HEK293 (cell line): ENCODE data around the gene ADAMTS5.

Source experiments
- CTCF ChIA-PET: fragments of 350-600 bp; formaldehyde crosslinking; extraction: SDS; loops from one replicate; lab custom pipeline; 2021; ENCODE audit warnings: antibody characterized with exemption; lab: Yijun Ruan, JAX
- POLR2A ChIA-PET: fragments of 300-600 bp; formaldehyde crosslinking; extraction: SDS; loops from one replicate; lab custom pipeline; 2020; ENCODE audit warnings: antibody characterized with exemption, inconsistent platforms; lab: Yijun Ruan, JAX
- H3K27ac ChIP-seq: fragments of 200-500 bp; sonication (Bioruptor generic); 2 replicates; pipeline ENCODE4 v1.5.1; 2014; ENCODE audit warnings: low read depth, low read length, control low read depth, inconsistent platforms; ENCODE audit errors: extremely low read depth
- H3K36me3 ChIP-seq, 2 experiments: fragments of 200-500 bp in 1 of 2; sonication (Bioruptor generic) in 1 of 2; 1 replicate in 1 of 2; 2 replicates in 1 of 2; pipeline ENCODE4 v1.5.1; 2014 to 2017; ENCODE audit warnings: inconsistent platforms in 2 of 2, low read length in 2 of 2; ENCODE audit not compliant: control insufficient read depth in 2 of 2, insufficient read depth in 1 of 2
- H3K4me1 ChIP-seq: fragments of 200-500 bp; sonication (Bioruptor generic); 2 replicates; pipeline ENCODE4 v1.5.1; 2014; ENCODE audit warnings: mild to moderate bottlenecking, low read length, inconsistent platforms; ENCODE audit not compliant: control insufficient read depth, insufficient read depth
- H3K4me3 ChIP-seq: 2 replicates; pipeline ENCODE4 v1.5.1; 2011; ENCODE audit warnings: low read depth, mild to moderate bottlenecking, control low read depth, low read length, moderate library complexity
- H3K9me3 ChIP-seq: fragments of 200-500 bp; sonication (Bioruptor generic); 2 replicates; pipeline ENCODE4 v1.5.1; 2014; ENCODE audit warnings: low read depth, low read length, inconsistent platforms; ENCODE audit not compliant: control insufficient read depth, insufficient read depth
- GLI4 ChIP-seq: fragments of 450-650 bp; formaldehyde crosslinking; IDR thresholded peaks from 2 replicates; pipeline ENCODE4 v1.5.1; 2016; ENCODE audit warnings: missing biosample characterization, missing genetic modification characterization
- KLF8 ChIP-seq: fragments of 450-650 bp; formaldehyde crosslinking; IDR thresholded peaks from 2 replicates; pipeline ENCODE4 v1.5.1; 2016; ENCODE audit warnings: missing biosample characterization, missing genetic modification characterization
- MEIS1 ChIP-seq: sonication (generic); formaldehyde crosslinking; IDR thresholded peaks from 2 replicates; pipeline ENCODE4 v1.8.1; 2022; ENCODE audit warnings: missing genetic modification reagents, mild to moderate bottlenecking, borderline replicate concordance
- REST ChIP-seq: fragments of 450-650 bp; formaldehyde crosslinking; IDR thresholded peaks from 2 replicates; pipeline ENCODE4 v1.5.1; 2016; ENCODE audit warnings: missing biosample characterization, missing genetic modification characterization
- ZFHX2 ChIP-seq: fragments of 450-650 bp; formaldehyde crosslinking; conservative IDR thresholded peaks from 2 replicates; pipeline ENCODE4 v1.5.1; 2016; ENCODE audit warnings: missing biosample characterization, missing genetic modification characterization
- ZFP3 ChIP-seq: fragments of 450-650 bp; formaldehyde crosslinking; IDR thresholded peaks from 2 replicates; pipeline ENCODE4 v1.5.1; 2016; ENCODE audit warnings: low read depth, missing biosample characterization, missing genetic modification characterization
- ZFP69B ChIP-seq: fragments of 450-650 bp; formaldehyde crosslinking; IDR thresholded peaks from 2 replicates; pipeline ENCODE4 v1.5.1; 2016; ENCODE audit warnings: missing biosample characterization, missing genetic modification characterization
- ZNF121 ChIP-seq: fragments of 450-650 bp; formaldehyde crosslinking; IDR thresholded peaks from 2 replicates; pipeline ENCODE4 v1.5.1; 2016; ENCODE audit warnings: missing biosample characterization, missing genetic modification characterization
- ZNF155 ChIP-seq: fragments of 450-650 bp; formaldehyde crosslinking; IDR thresholded peaks from 2 replicates; pipeline ENCODE4 v1.5.1; 2016; ENCODE audit warnings: missing biosample characterization, missing genetic modification characterization
- ZNF157 ChIP-seq: fragments of 450-650 bp; formaldehyde crosslinking; IDR thresholded peaks from 2 replicates; pipeline ENCODE4 v1.5.1; 2016; ENCODE audit warnings: missing biosample characterization, missing genetic modification characterization
- ZNF211 ChIP-seq: fragments of 450-650 bp; formaldehyde crosslinking; IDR thresholded peaks from 2 replicates; pipeline ENCODE4 v1.5.1; 2016; ENCODE audit warnings: low read depth, missing biosample characterization, missing genetic modification characterization
- ZNF473 ChIP-seq: fragments of 450-650 bp; formaldehyde crosslinking; IDR thresholded peaks from 2 replicates; pipeline ENCODE4 v1.5.1; 2017; ENCODE audit warnings: missing biosample characterization, missing genetic modification characterization
- ZNF510 ChIP-seq: fragments of 450-650 bp; formaldehyde crosslinking; IDR thresholded peaks from 2 replicates; pipeline ENCODE4 v1.5.1; 2018; ENCODE audit warnings: mild to moderate bottlenecking, missing genetic modification characterization, missing biosample characterization; ENCODE audit not compliant: insufficient replicate concordance
- ZNF513 ChIP-seq: fragments of 450-650 bp; IDR thresholded peaks from 2 replicates; pipeline ENCODE4 v1.5.1; 2018; ENCODE audit warnings: missing biosample characterization, missing genetic modification characterization
- ZNF585B ChIP-seq: fragments of 450-650 bp; formaldehyde crosslinking; IDR thresholded peaks from 2 replicates; pipeline ENCODE4 v1.5.1; 2016; ENCODE audit warnings: missing biosample characterization, missing genetic modification characterization
- ZNF600 ChIP-seq: fragments of 450-650 bp; formaldehyde crosslinking; IDR thresholded peaks from 2 replicates; pipeline ENCODE4 v1.5.1; 2016; ENCODE audit warnings: missing biosample characterization, missing genetic modification characterization
- ZNF610 ChIP-seq: fragments of 450-650 bp; formaldehyde crosslinking; IDR thresholded peaks from 2 replicates; pipeline ENCODE4 v1.5.1; 2016; ENCODE audit warnings: missing biosample characterization, missing genetic modification characterization, borderline replicate concordance
- ZNF624 ChIP-seq: fragments of 450-650 bp; formaldehyde crosslinking; IDR thresholded peaks from 2 replicates; pipeline ENCODE4 v1.5.1; 2017; ENCODE audit warnings: missing biosample characterization, missing genetic modification characterization
- ZNF670 ChIP-seq: fragments of 450-650 bp; formaldehyde crosslinking; IDR thresholded peaks from 2 replicates; pipeline ENCODE4 v1.5.1; 2016; ENCODE audit warnings: missing biosample characterization, missing genetic modification characterization, low read depth
- ZNF692 ChIP-seq: fragments of 450-650 bp; formaldehyde crosslinking; IDR thresholded peaks from 2 replicates; pipeline ENCODE4 v1.5.1; 2016; ENCODE audit warnings: missing biosample characterization, missing genetic modification characterization
- ZNF776 ChIP-seq: fragments of 450-650 bp; formaldehyde crosslinking; IDR thresholded peaks from 2 replicates; pipeline ENCODE4 v1.5.0; 2017; ENCODE audit warnings: missing biosample characterization, missing genetic modification characterization, borderline replicate concordance
- ZNF791 ChIP-seq: fragments of 450-650 bp; formaldehyde crosslinking; IDR thresholded peaks from 2 replicates; pipeline ENCODE4 v1.5.1; 2016; ENCODE audit warnings: missing biosample characterization, missing genetic modification characterization
- TF ChIP-seq, protein P1 (sequence below): fragments of 450-650 bp; formaldehyde crosslinking; IDR thresholded peaks from 2 replicates; pipeline ENCODE4 v1.5.1; 2016; ENCODE audit warnings: missing biosample characterization, missing genetic modification characterization

ADAMTS5 gene

DNA sequence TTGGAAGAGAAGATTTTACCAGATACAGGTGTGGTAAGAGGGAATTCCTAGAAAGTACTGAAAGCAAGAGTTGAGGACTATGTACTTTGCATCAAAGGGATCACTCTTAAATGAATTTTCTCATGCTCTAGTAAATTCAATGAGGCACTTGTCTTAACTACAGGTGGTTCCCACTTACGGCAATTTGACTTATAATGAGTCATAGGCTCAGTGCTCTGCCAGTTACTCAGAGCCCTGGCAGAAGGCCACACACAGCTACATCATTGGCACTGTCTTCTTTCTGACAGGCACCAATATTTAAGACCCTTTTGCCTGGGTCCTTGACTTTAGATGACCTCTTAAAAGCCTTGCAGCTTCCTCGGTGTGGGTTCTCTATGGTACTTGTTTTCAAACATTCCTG is 15.9 kb upstream of the ADAMTS5 start (continued):
- TF ChIP-seq ZNF585B (tag by site-specific recombination) (no peak), KLF8 (tag by site-specific recombination) (no peak), ZFP3 (tag by site-specific recombination) (no peak), ZNF473 (tag by site-specific recombination) (no peak)
- TF ChIP-seq, protein P1, sequence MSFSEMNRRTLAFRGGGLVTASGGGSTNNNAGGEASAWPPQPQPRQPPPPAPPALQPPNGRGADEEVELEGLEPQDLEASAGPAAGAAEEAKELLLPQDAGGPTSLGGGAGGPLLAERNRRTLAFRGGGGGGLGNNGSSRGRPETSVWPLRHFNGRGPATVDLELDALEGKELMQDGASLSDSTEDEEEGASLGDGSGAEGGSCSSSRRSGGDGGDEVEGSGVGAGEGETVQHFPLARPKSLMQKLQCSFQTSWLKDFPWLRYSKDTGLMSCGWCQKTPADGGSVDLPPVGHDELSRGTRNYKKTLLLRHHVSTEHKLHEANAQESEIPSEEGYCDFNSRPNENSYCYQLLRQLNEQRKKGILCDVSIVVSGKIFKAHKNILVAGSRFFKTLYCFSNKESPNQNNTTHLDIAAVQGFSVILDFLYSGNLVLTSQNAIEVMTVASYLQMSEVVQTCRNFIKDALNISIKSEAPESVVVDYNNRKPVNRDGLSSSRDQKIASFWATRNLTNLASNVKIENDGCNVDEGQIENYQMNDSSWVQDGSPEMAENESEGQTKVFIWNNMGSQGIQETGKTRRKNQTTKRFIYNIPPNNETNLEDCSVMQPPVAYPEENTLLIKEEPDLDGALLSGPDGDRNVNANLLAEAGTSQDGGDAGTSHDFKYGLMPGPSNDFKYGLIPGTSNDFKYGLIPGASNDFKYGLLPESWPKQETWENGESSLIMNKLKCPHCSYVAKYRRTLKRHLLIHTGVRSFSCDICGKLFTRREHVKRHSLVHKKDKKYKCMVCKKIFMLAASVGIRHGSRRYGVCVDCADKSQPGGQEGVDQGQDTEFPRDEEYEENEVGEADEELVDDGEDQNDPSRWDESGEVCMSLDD (tag by site-specific recombination), result no peak

DNA sequence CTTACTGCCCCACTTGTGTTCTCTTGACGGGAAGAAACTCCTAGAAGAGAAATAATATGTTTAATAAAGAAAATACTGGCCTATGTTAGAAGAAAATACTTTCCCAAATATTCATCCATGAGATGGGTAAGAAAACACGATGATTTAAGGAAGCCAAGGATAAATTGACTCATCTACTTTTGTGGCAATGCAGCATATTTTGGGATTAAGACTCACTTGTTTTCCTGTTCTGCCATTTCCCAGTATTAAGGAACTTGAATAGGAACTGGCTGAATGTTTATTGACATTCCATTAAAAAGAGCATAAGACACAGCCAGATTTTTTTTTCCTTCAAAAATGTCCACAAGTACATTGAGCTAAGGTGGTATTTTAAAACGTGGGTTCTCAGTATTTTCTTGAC is 10.9 kb upstream of the ADAMTS5 start:
- POLR2A ChIA-PET, result no interaction called here
- CTCF ChIA-PET, result interaction anchor here (0.6 to 0.8 kb wide), 3 partner anchors 16 to 301 kb away, joined by 3 to 5 read pairs (median 4); no protein-coding TSS in a partner anchor

GRCh38 chr21:26973226-26973625 is 6.3 kb upstream of the ADAMTS5 start:
- Histone ChIP-seq H3K36me3 (no peaks in the 10 kb centered on the region), H3K4me1 (no peaks in the 10 kb centered on the region), H3K27ac (no peak overlapping the region), H3K4me3 (no peak overlapping the region), H3K9me3 (no peaks in the 10 kb centered on the region)
- TF ChIP-seq GLI4 (tag by site-specific recombination) (no peak), ZNF670 (tag by site-specific recombination) (no peak), ZNF776 (no peak), ZFHX2 (tag by site-specific recombination) (no peak), MEIS1 (CRISPR knock-in tag) (no peak), REST (no peak), ZNF791 (tag by site-specific recombination) (no peak), ZNF157 (no peak), ZNF610 (tag by site-specific recombination) (no peak), ZNF692 (tag by site-specific recombination) (no peak), ZNF624 (no peak), ZNF121 (tag by site-specific recombination) (no peak), ZNF513 (tag by site-specific recombination) (no peak)
- ChIA-PET CTCF (interaction anchor here (1.1 kb wide), 1 partner anchor 11 kb away, joined by 8 read pairs; no protein-coding TSS in a partner anchor), POLR2A (interaction anchor here (0.5 kb wide), 1 partner anchor 62 kb away, joined by 4 read pairs; no protein-coding TSS in a partner anchor)

More for the DNA sequence above, 10.9 kb upstream of the ADAMTS5 start:
- Histone ChIP-seq H3K27ac (no peak overlapping the region), H3K4me1 (no peaks in the 10 kb centered on the region), H3K4me3 (no peak overlapping the region), H3K36me3 (no peaks in the 10 kb centered on the region), H3K9me3 (no peaks in the 10 kb centered on the region)
- TF ChIP-seq ZNF155 (tag by site-specific recombination), result no peak
- TF ChIP-seq ZNF211 (tag by site-specific recombination), result no peak
- TF ChIP-seq ZNF510 (tag by site-specific recombination), result no peak
- no peak for TF ChIP-seq ZFP69B (tag by site-specific recombination)
- TF ChIP-seq ZNF600 (tag by site-specific recombination), result no peak
